Natural killer cell (primary cell): ENCODE measurements around the gene GEMIN5. TPM values are rescaled to one million over a fixed set of nuclear protein-coding genes. Genes with fewer than 3 reads are reported as not detected.

Source experiments
- ATAC-seq, 3 donors: fragments of 150-1000 bp in 2 of 3; fragments of 200-7000 bp in 1 of 3; cut with Tn5 transposase; 1 replicate in 1 of 3; 2 replicates in 2 of 3; pipeline ENCODE4 v1.10.0; 2021; ENCODE audit warnings: mild to moderate bottlenecking in 2 of 3, moderate library complexity in 2 of 3
- DNase-seq, 2 donors: peaks; one replicate each; pipeline versions ENCODE4 v3.0.0 to v3.0.0-alpha.2; 2013 to 2021; ENCODE audit warnings: mixed read lengths in 1 of 2
- H3K27ac ChIP-seq: one replicate; pipeline ENCODE4 v1.5.1; 2013; ENCODE audit warnings: mild to moderate bottlenecking, low read length
- H3K27me3 ChIP-seq: one replicate; pipeline ENCODE4 v1.6.1; 2013; ENCODE audit warnings: low read length; ENCODE audit not compliant: control insufficient read depth, insufficient read depth
- H3K36me3 ChIP-seq: one replicate; pipeline ENCODE4 v1.6.1; 2013; ENCODE audit warnings: low read length; ENCODE audit not compliant: control insufficient read depth, insufficient read depth
- H3K4me1 ChIP-seq: one replicate; pipeline ENCODE4 v1.6.1; 2013; ENCODE audit warnings: low read length; ENCODE audit not compliant: control insufficient read depth, insufficient read depth
- H3K4me3 ChIP-seq: one replicate; pipeline ENCODE4 v1.5.1; 2013; ENCODE audit warnings: low read length
- H3K9me3 ChIP-seq: one replicate; pipeline ENCODE4 v1.6.1; 2013; ENCODE audit warnings: low read length; ENCODE audit not compliant: control insufficient read depth, insufficient read depth
- H3K27ac Mint-ChIP-seq, 2 donors: one replicate each; pipeline ENCODE4 v1.8.0; 2022; ENCODE audit warnings: mild to moderate bottlenecking in 2 of 2, mixed read lengths in 2 of 2, moderate library complexity in 1 of 2
- H3K27me3 Mint-ChIP-seq, 2 donors: one replicate each; pipeline ENCODE4 v1.8.0; 2022; ENCODE audit warnings: low read depth in 2 of 2, mixed read lengths in 2 of 2
- H3K36me3 Mint-ChIP-seq: one replicate; pipeline ENCODE4 v1.8.0; 2022; ENCODE audit warnings: mixed read lengths
- H3K4me1 Mint-ChIP-seq, 2 donors: one replicate each; pipeline ENCODE4 v1.8.0; 2022; ENCODE audit warnings: mixed read lengths in 2 of 2
- H3K4me3 Mint-ChIP-seq: one replicate; pipeline ENCODE4 v1.8.0; 2022; ENCODE audit warnings: mild to moderate bottlenecking, moderate library complexity, mixed read lengths
- H3K9me3 Mint-ChIP-seq, 2 donors: one replicate each; pipeline ENCODE4 v1.8.0; 2022; ENCODE audit warnings: mixed read lengths in 2 of 2
- WGBS: methylation state at CpG from one replicate; pipeline ENCODE4 v1.1.7; 2013; ENCODE audit warnings: missing lambda C conversion rate; ENCODE audit not compliant: insufficient coverage; 5-methylcytosine and 5-hydroxymethylcytosine counted together
- intact Hi-C: fragments of 100-400 bp; cut with micrococcal nuclease; formaldehyde crosslinking; loops from one replicate; pipeline ENCODE4 v1.14.2; 2022
- total RNA-seq, 4 donors: library from RNA; stranded (reverse); fragments of 120-200 nt in 1 of 4; gene quantifications; one replicate each; pipeline versions ENCODE4 v1.2.3 to v1.2.4, GENCODE V29; 2013 to 2022
- TF ChIP-seq, protein P1 (sequence below): fragments of 200-600 bp; IDR thresholded peaks from one replicate; pipeline ENCODE4 v1.8.0; 2022; ENCODE audit warnings: antibody characterized with exemption

Gene GEMIN5
- total RNA-seq, 3 donors from 2014 or later (not counting 1 experiment from before 2014, with no cell fraction given): 6.3 to 12.7 (median 7.8) TPM

DNA sequence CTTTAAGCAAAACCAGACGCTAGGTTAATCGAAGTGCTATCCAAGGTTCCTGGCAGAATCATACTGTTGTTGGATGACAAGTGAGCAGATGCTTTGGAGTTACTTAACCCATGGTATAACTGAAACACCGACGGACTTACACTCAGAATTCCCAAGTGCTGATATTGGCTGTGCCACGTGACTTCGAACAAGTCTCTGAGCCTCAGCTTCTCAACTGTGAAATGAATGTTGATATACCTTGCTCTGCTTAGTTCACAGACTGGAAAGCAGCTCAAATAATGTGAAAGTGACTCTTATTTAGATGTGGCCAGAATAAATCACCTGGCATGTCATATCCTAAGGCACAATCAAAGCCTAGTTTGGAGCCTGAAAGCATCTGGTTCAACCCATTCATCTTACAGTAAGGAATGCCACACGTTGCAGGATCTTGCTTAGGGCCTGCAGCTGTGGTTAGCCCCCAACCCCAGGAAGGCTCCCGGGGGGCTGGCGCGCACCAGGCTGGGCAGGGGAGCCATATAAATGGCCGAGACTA is 759 bp downstream of the GEMIN5 start:
- peak overlapping the region; percentile 27 for H3K27ac ChIP-seq
- intact Hi-C loops: loop anchor here (5.0 kb wide), 1 partner anchor 180 kb away; the partner anchor contains the start of gene LARP1
- peaks cover 23% of the 10 kb centered on the region for H3K4me1 ChIP-seq
- ATAC-seq: no peak
- peak overlapping the region; percentile 91 for H3K4me3 Mint-ChIP-seq
- TF ChIP-seq, protein P1, sequence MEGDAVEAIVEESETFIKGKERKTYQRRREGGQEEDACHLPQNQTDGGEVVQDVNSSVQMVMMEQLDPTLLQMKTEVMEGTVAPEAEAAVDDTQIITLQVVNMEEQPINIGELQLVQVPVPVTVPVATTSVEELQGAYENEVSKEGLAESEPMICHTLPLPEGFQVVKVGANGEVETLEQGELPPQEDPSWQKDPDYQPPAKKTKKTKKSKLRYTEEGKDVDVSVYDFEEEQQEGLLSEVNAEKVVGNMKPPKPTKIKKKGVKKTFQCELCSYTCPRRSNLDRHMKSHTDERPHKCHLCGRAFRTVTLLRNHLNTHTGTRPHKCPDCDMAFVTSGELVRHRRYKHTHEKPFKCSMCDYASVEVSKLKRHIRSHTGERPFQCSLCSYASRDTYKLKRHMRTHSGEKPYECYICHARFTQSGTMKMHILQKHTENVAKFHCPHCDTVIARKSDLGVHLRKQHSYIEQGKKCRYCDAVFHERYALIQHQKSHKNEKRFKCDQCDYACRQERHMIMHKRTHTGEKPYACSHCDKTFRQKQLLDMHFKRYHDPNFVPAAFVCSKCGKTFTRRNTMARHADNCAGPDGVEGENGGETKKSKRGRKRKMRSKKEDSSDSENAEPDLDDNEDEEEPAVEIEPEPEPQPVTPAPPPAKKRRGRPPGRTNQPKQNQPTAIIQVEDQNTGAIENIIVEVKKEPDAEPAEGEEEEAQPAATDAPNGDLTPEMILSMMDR: no peak
- H3K27ac Mint-ChIP-seq: peak overlapping the region; percentile 71 to 88
- H3K27me3 Mint-ChIP-seq: no peaks in the 10 kb centered on the region
- H3K36me3 Mint-ChIP-seq: no peaks in the 10 kb centered on the region
- 47% methylated on average over 11 of the region's 11 CpGs for WGBS
- H3K4me1 Mint-ChIP-seq: peaks cover 24 to 36% of the 10 kb centered on the region in 2 donors
- peaks cover 3% of the 10 kb centered on the region for H3K36me3 ChIP-seq
- H3K9me3 Mint-ChIP-seq: no peaks in the 10 kb centered on the region
- DNase-seq: peak in 1 of 2 donors; percentile 10
- no peaks in the 10 kb centered on the region for H3K27me3 ChIP-seq
- H3K9me3 ChIP-seq: no peaks in the 10 kb centered on the region
- H3K4me3 ChIP-seq: peak overlapping the region; percentile 73

DNA sequence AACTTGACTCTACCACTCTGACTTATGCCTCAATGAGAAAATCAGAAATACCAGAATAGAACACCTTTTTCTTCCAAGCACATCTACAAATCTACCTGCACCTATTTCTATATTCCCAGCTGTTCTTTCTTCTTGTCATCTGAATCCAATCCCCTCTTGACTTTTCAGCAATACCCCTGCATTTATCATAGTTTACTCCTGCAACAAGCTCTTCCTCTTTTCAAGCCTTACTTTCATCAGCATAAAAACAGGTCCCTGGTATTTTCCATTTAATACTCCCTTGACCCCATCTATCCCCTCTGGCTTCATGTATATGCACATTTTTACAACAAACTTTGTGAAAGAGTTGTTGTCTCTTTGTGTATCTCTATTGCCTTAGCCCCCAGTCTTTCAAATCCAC is 3.1 kb downstream of the GEMIN5 start:
- Histone ChIP-seq H3K27ac (no peak overlapping the region), H3K27me3 (no peaks in the 10 kb centered on the region), H3K4me1 (peaks cover 17% of the 10 kb centered on the region), H3K9me3 (no peaks in the 10 kb centered on the region), H3K4me3 (no peak overlapping the region), H3K36me3 (peaks cover 19% of the 10 kb centered on the region)
- H3K27me3 Mint-ChIP-seq: no peaks in the 10 kb centered on the region
- no peak overlapping the region for H3K4me3 Mint-ChIP-seq
- intact Hi-C loops: loop anchor here (5.0 kb wide), 1 partner anchor 178 kb away; the partner anchor contains the start of gene LARP1
- peaks cover 11 to 22% of the 10 kb centered on the region in 2 donors for H3K4me1 Mint-ChIP-seq
- H3K9me3 Mint-ChIP-seq: no peaks in the 10 kb centered on the region
- ATAC-seq: no peak
- no peak for DNase-seq
- peaks cover 6% of the 10 kb centered on the region for H3K36me3 Mint-ChIP-seq
- TF ChIP-seq, protein P1: no peak
- no peak overlapping the region for H3K27ac Mint-ChIP-seq

DNA sequence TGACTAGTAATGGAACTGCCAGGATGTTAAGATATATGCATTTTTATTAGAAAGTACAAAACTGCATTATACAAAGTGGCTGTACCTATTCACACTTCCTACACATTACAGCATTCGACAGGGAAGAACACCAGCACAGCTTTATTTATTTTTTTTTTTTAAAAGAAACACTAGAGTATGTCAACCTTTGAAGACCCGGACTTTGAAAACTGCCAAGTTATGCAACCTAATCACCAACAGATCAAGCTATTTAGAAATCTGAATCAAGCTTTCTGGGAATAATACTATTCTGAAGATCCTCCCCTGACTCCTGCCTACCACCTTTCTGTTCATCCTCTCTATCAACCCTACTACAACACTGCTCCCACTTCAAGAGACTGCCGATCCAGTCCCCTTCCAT is 4.5 kb downstream of the GEMIN5 start:
- ATAC-seq: no peak
- Histone ChIP-seq H3K4me1 (peaks cover 15% of the 10 kb centered on the region), H3K4me3 (no peak overlapping the region), H3K27ac (no peak overlapping the region), H3K9me3 (no peaks in the 10 kb centered on the region), H3K36me3 (peaks cover 22% of the 10 kb centered on the region), H3K27me3 (no peaks in the 10 kb centered on the region)
- 94% methylated on average over 3 of the region's 3 CpGs for WGBS
- intact Hi-C loops: no loop called here
- Mint-ChIP-seq H3K27me3 (no peaks in the 10 kb centered on the region), H3K36me3 (peaks cover 9% of the 10 kb centered on the region), H3K4me1 (peaks cover 11 to 17% of the 10 kb centered on the region in 2 donors), H3K27ac (no peak overlapping the region), H3K4me3 (no peak overlapping the region), H3K9me3 (no peaks in the 10 kb centered on the region)
- no peak for DNase-seq
- TF ChIP-seq, protein P1: no peak
